Ecto neural progenitor cell (in vitro differentiated cells): ENCODE results near the gene CACNG5.
"Not testable (repeated sequence)": the region's sequence is repeated elsewhere in the genome, so short reads cannot be mapped to it uniquely, and the experiment has no call there.

Source experiments
- DNase-seq: peaks from one replicate; pipeline ENCODE4 v3.0.0-alpha.2; 2018; ENCODE audit warnings: low spot score

The CACNG5 gene

DNA sequence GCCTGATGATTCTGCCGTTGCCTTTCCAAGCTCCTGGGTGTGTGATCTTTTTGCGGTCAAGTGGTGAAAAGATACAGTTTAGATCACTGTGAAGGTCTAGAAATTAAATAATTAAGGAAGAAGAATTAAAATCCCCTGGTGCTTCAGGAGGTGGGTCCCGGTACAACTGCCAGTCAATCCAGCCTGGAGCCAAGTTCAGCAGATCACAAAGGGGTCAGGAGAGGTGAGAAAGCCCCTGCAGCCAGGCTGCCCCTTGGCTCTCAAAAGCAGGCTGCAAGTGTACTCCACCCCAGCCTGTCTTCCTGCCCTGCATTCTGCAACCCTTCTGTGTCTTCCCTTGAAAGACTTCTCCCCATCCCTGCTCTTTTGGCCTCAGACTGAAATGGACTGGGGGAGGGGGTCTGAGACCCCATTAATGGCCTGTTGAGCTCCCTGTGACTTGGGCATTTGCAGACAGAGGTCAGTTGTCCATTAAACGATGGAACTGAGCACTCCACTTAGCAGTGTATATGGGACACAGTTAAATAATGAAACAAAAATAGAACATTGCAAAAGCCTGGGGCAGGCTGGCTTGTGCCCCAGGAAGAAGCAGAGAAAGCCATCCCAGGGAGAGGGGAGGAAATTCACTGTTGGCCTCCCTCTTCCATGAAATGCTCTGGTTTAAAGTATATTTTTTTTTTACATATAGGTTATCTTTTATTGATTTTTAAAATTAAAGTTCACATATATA, 15.1 kb downstream of the CACNG5 start:
- DNase-seq = no peak

DNA sequence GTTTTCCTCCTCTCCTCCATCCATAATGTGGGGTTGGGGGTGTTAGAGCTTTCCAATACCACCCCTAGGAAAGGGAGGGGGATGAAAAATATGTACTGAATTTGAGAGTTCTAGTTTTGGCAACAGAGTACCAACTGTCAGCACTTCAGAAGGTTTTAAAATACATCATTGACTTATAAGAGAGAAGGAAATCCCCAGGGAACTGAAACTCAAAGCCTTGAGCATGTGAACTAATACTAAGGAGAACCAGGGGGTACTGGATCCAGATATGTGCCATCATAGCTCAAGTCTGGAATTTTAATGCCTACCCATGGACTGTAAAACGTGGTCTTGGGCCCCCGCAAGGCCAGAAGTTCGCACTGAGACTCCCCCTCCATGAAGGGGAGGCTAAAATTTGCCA, 15.8 kb downstream of the CACNG5 start:
- no peak for DNase-seq

DNA sequence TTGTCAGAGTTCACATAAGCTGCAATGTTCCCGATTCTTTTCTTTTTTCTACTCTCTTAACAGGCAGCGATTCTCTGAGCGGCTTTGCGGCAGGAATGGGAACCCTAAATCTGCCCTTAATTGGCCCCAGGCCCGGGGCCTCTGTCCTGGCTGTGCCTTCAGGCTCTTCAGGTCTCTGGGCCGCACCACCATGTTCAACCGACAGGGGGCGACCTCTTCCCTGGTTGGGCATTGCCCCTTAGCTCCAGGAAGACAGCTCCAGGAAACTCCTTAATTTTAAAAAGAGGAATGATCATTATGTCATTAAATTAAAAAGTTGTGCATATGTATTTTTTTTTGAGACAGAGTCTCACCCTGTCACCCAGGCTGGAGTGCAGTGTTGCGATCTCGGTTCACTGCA, 20.3 kb downstream of the CACNG5 start:
- no peak for DNase-seq

DNA sequence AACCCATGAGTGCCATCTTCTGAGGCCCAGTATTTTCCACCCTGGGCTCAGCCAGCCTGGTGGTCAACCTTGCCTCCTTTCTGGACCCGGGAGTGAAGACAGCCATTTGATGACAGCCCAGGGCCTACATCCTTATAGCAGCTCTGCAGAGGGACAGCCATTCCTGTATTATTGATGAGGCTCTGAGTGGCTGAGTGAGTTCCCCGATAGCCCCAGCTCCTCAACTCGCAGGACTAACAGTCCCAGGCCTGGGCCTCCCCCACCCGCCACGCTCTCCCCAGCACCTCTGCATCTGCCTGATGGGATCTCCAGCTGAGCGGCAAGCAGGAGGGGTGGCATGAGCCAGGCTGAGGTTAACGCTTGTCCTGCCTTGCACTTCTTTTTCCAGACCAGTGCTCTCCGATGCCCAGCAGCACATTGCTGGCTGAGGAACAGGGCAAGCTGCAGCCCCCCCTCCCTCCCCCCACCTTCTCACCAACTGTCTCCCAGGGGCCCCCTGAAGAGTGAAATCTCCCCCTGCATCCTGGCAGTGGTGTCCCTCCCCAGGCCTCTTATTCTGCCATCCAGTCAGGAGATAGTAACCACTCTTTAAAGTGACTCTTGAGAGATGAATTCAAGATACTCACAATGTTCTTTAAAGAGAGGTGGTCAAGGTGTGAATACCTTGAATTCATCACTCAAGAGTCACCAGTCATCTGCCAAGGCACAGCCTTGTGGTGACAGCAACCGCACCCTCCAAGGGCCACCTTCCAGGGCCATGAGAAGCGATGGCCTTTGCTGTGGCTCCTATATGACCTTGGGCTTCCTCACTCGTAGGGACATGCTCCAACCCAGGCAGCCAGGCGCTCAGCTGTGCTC, 23.5 kb downstream of the CACNG5 start:
- DNase-seq = no peak

DNA sequence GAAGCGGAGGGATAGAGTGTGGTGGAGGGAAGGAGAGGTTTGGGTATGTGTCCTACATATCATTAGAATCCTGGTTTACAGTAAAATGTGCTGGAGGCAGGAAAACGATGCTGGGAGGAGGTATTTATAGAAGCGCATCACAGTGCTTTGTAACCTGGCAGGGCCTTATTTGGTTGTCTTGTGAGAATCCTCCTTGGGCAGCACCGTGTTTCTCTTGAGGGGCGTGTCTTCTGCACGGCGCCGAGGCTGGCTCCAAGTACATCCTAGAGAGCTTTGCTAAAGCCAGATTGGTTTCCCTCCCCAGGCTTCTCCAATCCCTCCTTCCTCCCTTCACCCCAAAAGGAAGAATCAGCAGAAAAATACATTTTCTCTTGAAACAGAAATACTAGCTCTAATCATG, 24.4 kb downstream of the CACNG5 start:
- DNase-seq = no peak

DNA sequence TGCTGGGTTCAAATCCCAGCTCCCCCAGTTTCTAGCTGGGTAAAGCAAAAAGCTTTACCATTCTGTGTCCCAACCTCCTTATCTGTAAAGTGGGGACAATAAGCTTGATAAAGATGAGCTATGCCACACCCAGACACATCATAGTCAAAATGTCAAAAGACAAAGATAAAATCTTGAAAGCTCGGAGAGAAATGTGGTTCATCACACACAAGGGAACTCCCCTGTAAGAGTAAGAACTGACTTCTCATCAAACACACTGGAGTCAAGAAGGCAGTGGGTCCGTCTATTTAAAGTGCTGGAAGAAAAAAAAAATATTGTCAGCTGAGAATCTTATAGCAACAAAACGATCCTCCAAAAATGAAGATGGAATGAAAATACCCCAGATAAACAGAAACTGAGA, 25.3 kb downstream of the CACNG5 start:
- no peak for DNase-seq

DNA sequence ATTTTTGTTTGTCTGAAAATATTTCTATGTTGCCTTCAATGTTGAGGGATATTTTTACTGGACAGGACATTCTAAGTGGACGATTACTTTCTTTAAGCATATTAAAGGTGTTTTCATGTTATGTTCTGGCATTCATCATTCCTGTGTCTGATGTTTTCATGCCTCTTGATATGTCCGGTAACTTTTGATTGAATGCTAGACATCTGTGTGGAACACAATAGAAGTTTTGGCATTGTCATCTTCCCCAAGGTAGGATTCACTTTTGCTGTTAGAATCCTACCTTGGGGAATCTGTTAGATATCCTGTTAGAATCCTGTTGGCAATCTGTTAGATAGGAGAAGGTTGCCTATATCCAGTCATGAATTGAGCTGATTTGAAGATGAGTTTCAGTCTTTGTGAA, 28.9 kb downstream of the CACNG5 start:
- DNase-seq = no peak

DNA sequence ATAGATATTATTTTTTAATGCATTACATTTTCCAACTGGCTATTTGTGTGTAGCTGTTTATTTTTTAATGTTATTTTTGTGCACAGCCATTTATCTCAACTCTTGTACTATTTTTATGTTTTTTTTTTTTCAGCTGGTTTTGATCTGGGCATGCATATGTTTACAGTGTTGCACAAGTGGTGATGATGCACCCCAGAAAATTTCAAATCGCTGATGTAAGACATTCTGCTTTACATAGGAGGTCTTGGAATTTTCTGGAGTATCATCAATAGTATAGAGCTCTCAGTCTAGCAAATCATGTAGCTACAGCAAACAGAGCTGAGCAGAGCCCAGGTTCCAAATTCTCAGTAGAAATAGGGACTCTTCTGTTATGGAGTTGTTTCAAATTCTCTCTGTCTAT, 30.2 kb downstream of the CACNG5 start:
- no peak for DNase-seq

DNA sequence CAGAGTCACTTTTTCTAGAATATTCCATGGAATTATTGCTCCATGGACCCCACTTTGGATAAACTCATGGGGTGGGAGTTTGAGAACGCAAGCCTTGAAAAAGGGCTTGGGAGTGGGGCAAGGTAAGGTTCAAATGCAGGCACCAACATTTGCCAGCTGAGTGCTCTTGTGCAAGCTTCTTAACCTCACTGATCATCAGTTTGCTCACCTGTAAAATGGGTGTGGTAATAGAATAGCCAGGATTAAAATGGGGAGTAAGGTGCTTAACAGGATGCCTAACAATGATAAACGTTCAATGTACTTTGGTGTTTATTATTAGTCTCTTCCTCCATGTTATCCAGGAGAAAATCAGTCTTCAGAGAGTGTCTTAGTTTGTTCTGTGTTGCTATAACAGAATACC, 39.0 kb downstream of the CACNG5 start:
- no peak for DNase-seq

DNA sequence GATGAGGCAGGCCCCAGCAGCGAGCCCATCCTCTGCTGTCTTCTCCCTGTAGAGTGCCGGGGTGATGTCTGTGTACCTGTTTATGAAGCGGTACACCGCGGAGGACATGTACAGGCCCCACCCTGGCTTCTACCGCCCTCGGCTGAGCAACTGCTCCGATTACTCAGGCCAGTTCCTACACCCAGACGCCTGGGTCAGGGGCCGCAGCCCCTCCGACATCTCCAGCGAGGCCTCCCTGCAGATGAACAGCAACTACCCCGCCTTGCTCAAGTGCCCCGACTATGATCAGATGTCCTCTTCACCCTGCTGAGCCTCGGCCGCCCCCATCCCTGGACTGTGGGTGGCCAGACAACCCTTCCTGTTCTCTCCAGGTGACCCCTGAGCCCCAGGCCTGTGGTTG, 50.0 kb downstream of the CACNG5 start:
- DNase-seq = no peak

DNA sequence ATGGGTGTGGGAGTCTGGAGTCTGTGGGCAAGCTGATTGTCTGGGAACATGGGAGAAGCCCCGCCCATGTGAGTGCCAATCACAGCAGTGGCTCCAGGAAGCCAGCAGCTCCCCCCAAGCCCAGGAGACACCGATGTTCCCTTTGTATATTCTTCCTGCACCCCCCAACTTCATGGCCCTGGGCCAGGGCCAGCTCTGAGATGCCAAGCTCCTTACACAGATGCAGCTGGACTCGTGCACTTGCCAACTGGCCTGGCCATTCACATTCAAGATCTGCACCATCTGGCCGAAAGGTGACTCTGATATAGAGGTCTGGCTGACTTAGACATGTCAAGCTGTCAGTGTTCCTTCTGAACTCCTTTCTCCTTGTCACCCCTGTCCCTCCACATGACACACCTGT, 50.5 kb downstream of the CACNG5 start:
- no peak for DNase-seq

DNA sequence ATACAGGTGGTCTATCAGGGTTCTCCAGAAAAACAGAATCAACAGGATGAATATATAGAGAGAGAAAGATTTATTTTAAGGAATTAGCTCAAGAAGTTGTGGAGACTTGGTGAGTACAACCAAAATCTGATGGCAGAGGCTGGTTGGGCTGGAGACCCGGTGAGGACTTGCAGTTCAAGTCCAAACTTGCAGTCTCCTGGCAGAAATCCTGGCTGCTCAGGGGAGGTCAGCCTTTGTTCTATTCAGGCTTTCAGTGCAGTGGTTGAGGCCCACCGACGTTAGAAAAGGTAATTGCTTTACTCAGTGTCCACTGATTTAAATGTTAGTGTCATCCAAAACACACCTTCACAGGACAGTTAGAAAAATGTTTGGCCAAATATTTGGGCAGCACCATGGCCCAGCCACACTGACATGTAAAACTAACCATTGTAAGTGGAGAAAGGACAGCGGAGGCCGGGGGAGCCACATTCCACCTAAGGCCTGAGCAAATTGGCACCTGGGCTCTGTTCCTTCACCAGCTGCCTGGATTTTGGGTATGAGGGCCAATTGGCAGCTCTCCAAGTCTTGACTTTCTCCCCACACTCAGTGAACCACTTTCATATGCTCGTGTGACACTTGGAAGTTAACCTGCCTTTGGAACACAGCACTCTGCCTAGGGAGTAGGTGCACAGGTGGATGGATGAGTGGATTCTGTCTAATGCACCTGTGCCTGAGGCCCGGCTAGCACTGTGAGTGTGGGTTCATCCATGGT, 54.7 kb downstream of the CACNG5 start:
- DNase-seq = no peak

DNA sequence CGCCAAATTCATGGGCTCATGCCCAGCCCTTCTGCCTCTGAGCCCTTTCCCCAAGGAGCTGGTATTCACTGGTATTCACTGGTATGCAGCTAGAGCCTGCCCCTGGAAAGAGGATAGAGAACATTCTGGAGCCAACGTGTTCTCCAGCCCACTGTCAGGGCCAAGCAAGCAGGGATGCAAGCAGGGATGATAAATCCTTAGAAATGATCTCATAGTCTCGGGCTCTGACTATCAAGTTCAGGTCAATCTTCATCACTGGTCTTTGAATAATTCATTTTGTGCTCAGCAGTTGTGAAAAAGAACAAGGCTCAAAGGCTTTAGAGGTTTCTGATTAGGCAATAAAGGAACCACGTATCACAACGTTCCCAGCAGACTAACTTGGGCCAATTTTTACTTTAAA, 57.3 kb downstream of the CACNG5 start:
- no peak for DNase-seq

DNA sequence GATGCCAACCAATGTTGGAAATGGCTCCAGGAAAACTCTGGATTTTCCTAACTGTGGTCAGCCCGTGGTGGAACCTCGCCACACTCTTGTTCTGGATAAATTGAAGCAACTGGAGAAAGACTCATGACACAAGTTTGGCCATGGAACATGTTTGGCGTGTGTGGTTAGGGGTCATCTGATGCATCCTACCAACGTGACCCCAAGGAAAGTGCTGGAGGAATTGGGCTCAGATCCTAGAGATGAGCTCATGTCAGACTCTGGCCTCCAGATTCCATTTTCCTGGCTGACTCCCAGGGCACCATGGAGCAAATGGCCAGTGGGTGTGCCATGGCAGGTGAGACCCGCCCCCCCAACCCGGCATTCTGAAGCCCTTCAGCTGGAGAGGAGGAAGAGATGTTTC, 58.5 kb downstream of the CACNG5 start:
- DNase-seq = no peak

DNA sequence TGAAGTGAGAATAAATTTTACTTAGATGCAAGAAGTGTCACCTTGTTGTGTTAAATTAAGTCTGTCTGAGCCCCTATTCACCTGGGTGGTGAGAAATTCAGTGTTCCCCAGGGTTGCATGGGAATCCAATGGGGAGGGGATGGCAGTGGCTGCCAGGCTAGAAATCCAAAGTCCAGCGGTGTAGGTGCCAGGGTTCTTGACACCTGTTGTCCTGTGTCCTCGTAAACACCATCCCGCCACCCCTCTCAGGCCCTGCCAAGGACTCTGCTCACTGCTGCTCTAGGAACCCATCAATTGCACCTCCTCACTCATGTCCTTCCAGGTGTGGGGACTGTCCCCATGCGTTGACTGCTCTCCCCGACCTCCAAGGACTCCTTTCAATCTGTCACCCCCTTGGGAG, 58.9 kb downstream of the CACNG5 start:
- no peak for DNase-seq

DNA sequence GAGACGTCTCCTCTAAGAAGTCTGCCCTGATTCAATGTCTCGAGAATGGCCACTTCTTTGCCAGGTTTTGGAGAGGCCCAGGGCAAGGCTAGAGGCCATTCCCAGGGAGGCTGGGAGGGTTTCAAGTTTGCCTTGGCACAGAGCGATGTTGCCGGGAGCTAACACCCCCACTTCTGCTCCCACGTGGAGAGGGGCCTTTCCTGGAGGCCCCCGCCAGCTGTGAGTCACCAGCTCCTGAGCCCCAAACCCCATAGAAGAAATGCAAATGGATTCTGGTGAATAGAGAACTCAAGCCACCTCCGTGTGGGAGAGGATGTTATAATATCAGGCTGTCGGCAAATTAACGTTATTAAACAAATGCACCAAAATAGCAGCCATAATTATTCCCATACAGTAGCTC, 62.2 kb downstream of the CACNG5 start:
- no peak for DNase-seq

DNA sequence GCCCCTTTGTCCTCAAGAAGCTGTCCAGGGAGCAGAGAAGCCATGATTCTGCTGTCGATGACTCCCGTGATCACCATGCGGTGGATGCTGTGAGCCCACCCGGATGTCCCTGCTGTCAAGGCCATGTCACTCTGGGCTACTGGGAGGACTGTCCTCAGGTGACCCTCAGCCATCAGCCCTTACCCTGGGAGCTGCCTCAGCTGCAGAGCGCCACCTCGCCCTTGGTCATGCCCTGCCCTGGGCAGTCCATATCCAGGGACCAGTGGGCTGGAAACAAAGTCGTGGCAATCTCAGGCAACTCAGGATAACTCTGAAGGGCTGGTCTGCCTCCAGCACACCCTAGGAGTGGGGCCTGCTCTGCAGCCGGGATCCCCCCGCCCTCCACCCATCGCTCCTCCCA, 63.6 kb downstream of the CACNG5 start:
- no peak for DNase-seq

DNA sequence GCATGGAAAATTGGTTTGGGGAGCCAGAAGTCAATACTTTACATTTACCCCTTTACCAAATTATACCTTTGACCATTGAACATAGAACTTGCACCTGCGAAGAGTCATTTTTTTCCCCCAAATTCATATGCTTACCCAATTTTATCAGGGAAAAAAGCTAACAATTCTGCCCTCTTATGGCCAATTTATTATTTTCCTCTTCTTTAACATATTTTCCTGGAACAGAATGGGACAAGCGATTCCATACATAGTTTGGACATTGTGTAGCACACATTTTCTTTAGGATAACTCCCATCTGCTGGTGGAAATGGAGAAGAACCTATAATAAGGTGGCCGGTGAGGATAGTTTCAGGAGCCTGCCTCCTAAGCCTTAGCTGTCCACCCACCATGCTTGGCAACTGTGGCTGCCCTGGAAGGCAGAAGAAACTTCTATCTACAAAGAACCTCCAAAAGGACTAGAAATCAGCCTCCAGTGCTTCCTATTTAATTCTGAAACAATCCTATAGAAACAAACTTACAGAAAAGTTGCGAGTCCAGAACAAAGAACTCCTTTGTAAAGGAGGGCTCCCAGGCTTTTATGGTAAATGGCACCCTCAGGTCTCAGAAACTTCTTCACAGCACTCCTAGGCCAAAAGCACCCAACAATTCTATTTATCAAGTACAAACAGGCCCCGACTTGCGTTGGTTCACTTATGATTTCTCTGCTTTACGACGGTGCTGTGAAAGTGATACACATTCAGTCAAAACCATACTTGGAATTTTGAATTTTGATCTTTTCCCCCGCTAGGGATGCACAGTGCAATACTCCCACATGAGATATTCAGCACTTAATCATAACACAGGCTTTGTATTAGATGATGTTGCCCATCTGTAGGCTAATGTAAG, 65.5 kb downstream of the CACNG5 start:
- DNase-seq = no peak

DNA sequence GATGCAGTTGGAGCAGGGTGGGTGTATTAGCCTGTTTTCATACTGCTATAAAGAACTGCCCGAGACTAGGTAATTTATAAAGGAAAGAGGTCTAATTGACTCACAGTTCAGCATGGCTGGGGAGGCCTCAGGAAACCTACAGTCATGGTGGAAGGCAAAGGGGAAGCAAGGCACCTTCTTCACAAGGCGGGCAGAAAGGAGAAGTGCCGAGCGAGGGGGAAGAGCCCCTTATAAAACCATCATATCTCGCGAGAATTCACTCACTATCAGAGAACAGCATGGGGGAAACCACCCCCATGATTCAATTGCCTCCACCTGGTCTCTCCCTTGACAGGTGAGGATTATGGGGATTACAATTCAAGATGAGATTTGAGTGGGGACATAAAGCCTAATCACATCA, 68.4 kb downstream of the CACNG5 start:
- DNase-seq = not testable (repeated sequence)

DNA sequence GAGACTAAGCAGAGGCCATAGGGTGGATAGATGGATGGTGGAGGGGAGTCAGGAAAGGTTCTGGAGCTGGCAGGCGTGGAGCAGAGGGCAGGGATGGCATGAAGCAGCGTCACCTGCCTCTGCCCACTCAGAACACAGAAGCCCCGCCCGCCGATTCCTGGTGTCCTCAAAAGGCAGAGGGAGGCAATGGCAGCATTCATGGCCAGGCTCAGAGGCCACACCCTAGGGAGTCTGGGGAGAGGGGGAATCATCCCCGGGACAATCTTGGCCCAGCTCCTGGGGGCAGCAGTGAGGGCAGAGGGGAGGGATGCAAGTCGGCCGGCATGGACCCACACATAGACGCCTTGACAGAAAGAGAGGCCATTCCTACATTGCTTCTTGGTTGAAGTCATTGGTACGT, 68.9 kb downstream of the CACNG5 start:
- no peak for DNase-seq

DNA sequence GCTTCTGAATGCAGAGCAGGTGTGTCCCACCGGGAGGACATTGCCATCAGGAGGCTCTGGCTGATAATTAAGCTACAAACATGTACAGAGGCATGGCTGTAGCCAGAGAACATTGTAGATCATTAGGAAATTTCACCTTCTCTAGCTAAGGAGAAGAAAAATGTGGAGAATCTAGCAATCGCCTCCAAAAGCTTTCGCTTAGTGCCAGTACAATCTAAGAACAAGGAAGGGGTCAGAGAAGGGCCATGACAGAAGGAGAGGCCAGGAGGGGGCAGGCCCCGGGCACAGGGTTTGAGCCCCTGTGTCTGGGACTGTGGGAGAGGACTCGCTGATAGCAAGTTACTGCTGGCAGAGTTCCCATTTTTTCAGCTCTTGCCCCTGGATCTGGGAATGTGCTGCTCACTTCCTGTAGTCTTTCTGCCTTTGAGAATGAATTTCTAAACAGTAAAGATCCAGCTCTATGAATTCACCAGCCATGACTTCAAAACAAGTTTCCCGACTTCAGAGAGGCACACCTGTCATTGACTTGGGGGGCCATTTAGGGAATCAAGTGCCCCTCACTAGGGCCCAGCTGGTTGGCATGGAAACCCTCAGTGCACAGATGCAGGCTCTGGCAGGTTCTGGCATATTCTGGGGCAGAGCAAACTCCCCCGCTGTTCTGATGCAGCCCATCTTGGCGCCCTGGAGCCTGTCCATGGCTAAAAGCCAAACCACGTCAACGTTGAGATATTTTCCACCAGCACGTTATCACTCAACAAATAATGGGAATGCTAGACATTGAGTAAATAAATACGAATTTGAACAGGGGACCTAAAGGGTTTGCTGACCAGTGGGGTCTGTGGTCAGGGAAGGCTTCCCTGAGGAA, 70.1 kb downstream of the CACNG5 start:
- DNase-seq = no peak
